ENCODE results near the gene PPFIA2.

- TF ChIP-seq CTCF (IDR thresholded peaks at IDR 0.05), result no peak
- no peak for TF ChIP-seq POLR2A (IDR thresholded peaks at IDR 0.05)
Measured at GRCh38 chr12:81263072-81263471, 496.1 kb downstream of the PPFIA2 start.

Measured in lower leg skin (tissue), 3 donors.